Stimulated activated CD8-positive, alpha-beta memory T cell treated with anti-CD3 and anti-CD28 coated beads, Interleukin-4, amount 100 ng/mL, for 48 hours (primary cell): ENCODE data around the gene GNG10.
A peak's percentile ranks its signal among the peaks of the same experiment; 100 is the strongest.
"Not testable (repeated sequence)": the region's sequence is repeated elsewhere in the genome, so short reads cannot be mapped to it uniquely, and the experiment has no call there.

Experiments used
- DNase-seq: peaks from one replicate; pipeline ENCODE4 v3.0.0-alpha.2; 2020

The GNG10 gene

DNA sequence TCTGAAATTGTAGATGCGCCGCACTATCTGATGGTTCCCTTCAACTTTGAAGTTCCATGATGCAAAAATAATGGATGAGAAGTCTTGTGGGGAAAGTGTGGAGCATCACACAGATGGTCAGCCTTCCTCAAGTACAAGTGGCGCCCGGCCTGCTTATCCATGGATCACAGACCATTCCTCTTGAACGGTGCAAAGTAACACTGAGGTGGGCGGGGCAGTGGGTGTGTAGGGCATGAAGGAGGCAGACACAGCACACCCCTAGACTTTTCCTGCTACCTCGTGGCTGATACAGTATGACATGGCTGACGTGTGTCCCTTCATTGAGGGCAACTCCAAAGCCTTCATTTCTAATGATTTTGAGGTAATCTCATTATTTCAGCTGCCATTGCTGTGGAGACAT, 2.5 kb upstream of the GNG10 start:
- DNase-seq: no peak

DNA sequence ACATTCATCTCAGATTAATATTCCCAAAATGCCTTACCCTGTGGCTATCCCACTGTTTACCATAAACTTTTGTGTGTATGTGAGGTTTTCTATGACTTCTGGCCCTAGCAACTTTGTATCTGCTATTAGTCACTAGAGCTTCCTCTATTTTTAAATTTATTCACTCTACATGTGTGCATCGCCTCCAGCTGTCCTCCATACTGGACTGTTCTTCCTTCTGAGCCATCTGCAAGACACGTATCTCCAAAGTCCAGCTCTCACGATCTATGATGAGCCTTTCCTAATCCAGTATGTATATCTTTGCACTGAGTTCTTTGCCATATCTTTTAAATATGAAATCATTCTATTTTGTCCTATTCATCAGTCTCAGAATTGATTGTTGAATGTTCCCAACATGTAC, 1.7 kb upstream of the GNG10 start:
- DNase-seq: no peak

DNA sequence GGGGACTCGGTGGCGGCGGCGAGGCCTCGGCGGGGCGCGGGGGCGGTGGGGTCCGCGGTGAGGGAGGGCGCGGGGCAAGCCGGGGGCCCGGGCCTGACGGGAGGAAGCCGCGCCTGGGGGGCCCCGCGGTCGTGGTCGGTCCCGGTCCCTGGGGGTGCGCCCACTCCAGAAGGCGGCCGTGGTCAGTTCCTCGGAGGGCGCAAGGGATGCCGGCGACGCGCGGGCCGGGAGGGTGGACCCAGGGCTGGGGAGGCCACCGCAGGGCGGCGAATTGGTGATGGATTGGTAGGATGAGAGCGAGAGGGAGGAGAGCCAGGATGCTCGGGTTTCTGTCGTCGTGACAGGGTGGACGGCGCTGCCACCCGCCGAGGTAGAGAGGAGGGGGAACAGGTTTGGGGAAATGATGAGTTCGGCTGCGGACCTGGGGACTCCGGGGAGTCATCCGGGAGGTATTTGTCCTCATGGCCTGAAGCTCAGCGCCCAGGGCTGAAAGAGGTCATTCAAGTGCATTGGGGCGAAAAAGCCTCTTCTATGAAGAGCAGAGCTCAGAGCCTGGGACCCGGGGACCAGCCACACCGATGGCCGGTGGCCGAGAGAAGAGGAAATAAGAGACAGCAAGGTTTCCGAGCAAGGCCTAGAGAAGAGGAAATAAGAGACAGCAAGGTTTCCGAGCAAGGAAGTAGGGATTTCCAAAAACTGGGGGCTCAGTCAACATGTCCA, 557 bp downstream of the GNG10 start:
- peak; percentile 54 for DNase-seq

DNA sequence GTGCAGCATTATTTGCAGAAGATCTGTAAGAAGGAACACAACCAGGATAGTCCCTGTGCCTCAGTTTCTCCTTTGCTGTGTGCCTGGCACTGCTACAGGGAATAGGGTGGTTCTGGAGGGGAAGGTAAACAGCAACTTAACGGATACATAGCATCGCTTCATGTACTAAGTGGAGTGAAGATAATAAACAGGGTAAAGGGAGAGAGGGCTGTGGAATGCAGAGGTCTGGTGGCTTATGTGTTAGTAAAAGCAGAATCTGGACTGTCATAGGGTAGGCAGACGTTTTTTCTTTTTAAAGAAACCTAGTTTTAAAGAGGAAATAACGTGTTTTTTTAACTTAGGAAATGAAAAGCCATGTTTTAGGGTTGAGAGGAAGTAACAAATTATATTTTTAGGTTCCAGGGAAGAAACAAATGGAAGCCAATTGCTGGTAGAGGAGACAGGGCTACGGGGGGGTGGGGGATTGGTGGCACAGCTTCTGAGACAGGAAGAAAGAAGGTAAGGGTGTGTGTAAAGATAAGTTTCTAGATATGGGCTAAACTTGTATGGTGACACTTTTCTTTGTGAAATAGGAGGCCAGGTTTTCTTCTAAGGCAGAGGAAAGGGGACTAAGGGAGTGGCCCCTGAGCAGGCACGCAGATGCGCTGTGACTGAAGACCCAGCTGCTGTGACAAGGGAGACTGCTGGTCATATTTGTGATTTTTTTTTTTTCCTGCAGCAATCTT, 1.3 kb downstream of the GNG10 start:
- no peak for DNase-seq

DNA sequence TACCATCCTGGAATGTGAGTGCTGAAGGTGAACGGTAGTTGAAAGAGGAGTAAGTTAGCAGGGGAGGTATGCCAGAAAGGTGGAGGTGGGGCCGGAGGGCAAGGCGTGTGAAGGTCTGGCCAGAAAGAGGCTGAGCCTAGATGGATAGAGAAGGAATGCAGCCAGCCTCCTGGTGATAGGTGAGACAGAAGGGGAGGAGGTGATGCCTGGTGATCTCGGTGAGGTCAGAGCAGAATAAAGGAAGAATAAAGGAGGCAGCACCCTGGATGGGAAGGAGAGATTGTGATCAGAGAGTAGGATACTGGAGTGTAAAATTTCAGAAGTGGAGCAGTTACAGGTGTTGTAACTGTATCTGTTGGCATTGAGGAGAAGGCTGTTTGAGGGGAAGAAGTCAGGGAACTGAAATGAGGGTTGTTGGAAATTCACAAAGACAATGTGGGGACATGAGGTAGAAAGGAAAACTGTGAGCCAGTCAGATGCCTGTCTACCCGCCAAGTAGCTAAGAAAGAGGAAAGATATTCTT, 2.0 kb downstream of the GNG10 start:
- no peak for DNase-seq

DNA sequence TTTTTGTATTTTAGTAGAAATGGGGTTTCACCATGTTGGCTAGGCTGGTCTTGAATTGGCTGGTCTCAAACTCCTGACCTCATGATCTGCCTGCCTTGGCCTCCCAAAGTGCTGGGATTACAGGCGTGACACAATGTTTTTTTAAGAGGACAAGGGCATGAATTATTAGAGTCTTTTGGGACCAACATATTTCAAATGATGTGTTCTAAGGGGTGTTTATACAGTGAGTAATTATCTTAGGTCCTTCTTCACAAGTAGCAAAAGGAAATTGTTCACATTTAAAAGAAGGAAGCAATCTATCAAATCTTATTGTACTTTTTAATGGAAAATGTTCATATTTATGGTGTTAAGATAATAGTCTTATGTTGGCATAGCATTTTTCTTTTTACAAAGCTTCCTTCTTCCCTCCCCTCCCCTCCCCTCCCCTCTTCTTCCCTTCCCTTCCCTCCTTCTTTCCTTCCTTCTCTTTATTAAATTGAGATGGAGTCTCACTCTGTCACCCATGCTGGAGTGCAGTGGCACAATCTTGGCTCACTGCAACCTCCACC, 6.7 kb downstream of the GNG10 start:
- no peak for DNase-seq

DNA sequence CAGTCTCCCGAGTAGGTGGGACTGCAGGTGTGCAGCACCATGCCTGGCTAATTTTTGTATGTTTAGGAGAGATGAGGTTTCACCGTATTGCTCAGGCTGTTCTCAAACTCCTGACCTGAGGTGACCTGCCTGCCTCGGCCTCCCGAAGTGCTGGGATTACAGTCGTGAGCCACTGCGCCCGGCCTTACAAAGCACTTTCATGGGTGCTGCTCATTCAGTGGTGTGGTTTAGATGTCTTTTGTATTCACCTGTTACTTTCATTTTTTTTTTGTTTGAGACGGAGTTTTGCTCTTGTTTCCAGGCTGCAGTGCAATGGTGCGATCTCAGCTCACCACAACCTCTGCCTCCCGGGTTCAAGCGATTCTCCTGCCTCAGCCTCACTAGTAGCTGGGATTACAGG, 7.2 kb downstream of the GNG10 start:
- DNase-seq: not testable (repeated sequence)

DNA sequence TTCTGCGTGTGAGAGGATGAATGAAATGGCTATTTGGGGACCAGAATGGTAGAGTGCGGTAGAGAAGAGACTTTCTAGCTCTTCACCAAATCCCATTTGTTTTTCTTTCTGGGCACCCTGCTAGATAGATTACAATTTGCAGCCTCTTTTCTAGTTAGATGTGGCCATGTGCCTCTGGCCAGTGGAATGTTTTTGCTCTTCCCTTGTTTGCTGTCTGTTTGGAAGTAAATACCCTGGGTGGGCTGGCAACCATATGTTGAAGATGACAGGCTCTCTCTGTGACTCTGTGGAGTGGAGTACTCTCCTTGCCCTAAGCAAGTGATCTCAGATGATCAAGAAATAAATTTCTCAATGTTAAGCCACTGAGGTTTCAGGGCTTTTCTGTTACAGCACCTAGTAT, 12.9 kb downstream of the GNG10 start:
- no peak for DNase-seq

DNA sequence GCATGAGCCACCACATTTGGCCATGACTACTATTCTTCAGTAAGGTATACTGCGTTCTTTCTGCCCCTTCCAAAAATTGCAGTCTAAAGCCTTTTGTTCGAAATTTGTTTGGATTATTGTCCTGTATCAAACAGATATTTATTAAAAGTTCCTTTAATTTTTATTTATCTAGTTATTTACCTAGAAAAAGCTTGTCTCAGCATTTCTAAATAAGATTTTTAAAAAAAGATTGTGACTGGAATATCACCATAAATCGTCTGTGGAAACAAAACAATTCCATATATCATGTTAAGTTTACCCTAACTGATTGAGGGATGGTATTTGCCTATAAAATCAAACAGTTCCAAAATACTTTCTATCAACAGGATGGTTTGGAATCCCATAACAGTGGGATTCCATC, 14.7 kb downstream of the GNG10 start:
- no peak for DNase-seq

DNA sequence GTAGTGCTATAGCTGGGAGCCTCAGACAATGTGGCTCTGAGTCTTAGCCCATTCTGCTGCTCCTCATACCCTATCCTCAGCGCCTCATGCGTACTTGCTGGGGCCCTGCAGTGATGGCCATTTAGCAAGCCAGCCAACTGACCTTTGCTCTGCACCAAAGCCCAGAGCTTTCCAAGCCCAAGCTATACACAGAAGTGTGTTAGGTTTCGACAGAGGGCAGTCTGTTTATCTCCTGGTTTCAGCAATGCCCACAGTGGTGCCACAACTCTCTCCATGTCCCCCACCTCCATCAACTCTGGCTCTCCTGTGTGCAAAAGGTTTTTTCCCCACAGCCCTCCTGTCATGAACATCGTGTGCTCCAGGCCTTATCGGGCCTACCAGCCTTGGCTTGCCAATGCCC, 16.9 kb downstream of the GNG10 start:
- no peak for DNase-seq

DNA sequence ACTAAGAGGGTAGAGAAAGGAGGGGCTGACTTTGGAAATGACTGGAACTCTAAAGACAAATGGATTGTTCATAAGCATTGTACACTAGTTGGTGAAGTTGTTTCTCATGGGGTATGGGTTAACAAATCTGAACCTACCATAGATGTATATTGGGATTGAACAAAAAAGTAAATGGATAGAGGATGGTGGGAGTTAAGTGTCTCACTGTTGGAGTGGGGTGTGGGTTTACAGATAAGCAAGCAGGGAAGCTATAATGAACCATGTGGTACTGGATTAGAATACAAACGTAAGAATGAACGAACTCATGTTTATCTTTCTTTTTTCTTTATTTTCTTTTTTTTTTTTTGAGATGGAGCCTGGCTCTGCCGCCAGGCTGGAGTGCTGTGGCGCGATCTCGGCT, 17.8 kb downstream of the GNG10 start:
- DNase-seq: no peak

DNA sequence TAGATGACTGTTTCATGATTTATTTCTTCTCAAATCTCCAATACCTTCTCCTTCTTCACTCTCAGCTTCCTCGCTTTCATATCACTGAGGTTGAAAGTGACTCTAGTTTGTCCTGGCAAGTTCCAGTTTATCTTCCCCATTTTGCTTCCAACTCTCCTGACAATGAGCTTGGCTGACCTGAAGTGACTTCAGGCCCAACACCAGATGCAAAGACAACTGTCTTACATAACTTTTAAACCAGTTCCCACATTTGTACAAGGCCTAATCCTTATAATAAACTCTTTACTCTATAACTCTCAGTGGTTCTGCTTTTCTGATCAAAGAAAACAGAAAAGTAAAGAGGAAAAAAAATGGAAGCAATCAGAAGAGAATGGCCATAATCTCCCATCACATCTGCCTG, 22.0 kb downstream of the GNG10 start:
- DNase-seq: no peak

DNA sequence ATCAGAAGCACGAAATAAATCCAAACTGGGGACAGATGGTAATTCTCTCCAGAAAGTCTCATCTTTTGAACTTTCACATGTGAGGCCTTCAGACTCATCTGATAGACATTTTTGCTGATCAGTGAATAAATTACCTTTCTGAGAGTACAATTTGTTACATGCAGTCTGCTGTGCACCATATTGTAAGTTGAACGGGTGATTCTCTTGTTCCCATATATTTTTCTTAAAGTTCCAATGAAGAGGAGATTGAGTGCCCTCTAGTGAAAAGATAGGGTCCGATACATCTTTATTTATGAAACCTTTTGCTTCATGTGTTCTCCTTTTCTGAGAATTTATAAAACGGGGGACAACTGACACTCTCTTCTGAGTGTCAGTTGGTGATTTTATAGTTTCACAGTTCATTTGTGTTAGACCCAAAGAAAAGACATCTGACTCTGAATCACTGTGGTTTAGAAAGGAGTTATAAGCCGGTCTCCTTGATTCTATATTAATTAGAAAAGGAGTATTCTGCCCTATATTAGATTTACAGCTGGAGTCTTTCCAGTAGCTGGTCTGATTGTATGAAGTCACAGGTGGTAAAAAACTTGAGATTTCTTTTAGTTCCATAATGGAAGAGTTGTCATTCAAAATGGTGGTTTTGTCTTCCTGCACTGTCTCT, 30.4 kb downstream of the GNG10 start:
- no peak for DNase-seq

DNA sequence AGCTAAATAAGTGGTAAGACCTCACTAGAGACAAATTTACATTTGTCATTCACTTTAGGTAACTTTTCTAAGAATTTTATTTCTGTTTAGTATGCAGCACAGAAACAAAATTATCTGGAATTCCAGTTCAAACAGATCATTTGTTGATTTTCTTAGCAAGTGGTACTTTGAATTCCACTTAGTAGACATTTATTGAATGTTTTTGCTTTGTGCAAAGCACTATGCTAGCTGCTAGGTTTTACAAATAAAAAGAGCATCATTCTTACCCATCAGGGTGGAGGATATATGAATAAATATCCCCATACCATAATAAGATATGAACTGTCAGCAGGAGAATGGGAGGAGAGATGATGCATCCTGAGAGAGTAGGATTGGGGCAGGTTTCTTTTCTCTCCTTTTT, 35.4 kb downstream of the GNG10 start:
- no peak for DNase-seq

DNA sequence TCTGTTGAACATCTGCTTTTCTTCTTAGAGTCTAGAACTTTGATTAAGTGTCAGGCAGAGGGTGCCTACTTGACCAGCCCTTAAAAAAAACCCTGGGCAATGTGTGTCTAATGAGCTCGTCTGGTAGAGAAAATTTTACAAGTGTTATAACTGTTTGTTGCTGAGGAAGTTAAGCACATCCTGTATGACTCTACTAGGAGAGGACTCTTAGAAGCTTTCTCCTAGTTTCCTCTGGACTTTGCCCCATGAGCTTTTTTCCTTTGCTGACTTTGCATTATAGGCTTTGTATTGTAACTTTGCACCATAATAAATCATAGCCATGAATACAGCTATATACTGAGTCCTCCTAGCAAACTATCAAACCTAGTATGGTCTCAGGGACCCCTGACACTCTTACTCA, 39.4 kb downstream of the GNG10 start:
- no peak for DNase-seq

DNA sequence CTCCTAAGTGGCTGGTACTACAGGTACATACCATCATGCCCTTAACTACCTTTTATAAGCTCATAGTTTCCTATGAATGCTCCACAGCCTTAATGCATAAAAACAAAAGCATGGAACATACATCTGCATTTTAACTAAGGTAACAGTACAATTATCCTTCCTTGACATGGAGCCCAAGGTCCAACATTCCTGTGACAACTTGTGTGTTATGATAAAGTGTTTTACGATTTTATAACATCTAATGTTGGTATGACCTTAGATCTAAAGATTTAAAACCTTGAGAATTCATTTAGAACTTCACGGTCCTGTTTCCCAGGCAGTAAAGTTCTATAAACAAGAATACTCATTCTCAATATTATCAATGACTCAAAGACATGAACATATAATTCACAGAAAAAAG, 43.1 kb downstream of the GNG10 start:
- DNase-seq: no peak

DNA sequence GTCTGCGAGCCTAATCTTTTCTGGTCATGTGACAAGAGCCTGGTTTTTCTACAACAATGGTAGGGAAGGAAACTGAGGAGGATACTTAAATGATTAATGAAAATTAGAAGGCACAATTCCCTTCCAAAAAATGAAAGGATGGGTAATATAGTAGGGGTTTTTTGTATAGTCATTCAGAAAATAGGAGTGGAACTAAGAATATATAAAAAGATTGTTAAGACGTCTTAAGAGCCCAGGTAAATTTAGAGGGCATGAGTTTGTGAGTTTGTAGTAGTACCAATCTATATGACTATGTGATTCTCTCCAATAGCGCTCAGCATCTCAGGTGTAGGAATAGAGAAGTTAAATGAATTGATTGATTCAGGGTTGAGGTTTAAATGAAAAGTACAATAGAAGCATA, 50.1 kb downstream of the GNG10 start:
- no peak for DNase-seq

DNA sequence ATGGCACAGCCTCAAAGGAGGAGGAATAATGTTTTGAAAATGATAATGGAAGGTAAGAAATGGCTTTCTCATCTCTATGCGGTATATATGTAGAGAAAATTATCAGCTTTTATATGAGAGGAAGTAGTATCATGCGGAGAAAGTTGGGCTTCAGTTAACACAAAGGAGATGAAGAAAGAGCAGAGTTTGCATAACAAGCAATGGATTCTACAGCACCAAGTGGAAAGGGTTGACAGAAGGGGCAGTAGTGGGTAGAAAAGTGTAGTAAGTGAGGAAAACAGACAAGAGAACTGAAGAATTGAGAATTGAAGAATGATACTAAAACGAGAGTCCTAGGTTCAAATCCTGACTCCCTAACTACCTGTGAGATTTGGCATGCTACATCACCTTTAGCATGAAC, 51.0 kb downstream of the GNG10 start:
- DNase-seq: no peak

DNA sequence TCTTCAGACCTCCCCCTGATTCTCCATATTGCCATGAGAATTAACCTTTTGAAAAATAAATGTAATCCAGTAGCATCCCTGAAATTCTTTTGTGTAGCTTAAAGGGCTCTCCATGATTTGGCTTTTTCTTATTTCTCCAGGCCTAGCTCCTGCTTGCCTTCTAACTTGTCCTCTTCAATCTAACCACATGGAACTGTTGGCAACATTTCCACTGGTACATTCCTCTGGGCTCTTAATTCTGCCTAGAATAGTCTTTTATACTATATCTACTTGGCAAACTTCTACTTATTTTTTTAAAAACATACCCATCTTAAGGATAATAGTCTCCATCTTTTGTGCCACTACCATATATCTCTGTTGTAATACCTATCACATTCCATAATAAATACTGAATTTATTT, 54.1 kb downstream of the GNG10 start:
- DNase-seq: no peak

DNA sequence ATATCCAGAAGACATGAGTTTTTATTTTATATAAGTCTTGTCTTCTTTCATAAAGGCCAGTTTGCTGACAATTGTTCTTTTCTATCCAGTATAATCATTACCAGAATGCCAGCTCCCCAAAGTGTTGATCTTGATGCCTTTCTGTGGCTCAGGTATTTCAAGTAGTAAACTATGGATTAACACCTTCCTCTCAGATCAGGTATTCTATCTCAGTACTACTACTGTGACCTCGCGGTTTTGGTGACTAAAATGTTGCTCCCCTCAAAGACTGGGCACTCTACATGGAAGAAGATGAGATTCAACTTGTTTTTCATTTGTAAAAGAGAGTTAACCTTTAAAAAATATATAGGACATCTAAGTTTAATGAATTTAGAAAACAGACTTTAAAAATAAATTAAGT, 58.1 kb downstream of the GNG10 start:
- no peak for DNase-seq
